ENCODE measurements around the gene CRACR2A.

The CRACR2A gene

GRCh38 chr12:3680919-3681594 is 71.9 kb downstream of the CRACR2A start:
- TF ChIP-seq CTCF (IDR thresholded peaks at IDR 0.05; ENCODE audit: low read depth, low read length): no peak; the same call in 1 of the 2 replicates
- no peak for DNase-seq (ENCODE audit: extremely low read depth, low read depth)

GRCh38 chr12:3679831-3680230 is 73.1 kb downstream of the CRACR2A start:
- no peak for DNase-seq (ENCODE audit: extremely low read depth, low read depth)
- TF ChIP-seq CTCF (IDR thresholded peaks at IDR 0.05; ENCODE audit: low read depth, low read length): no peak

GRCh38 chr12:3677609-3678008 is 75.3 kb downstream of the CRACR2A start:
- TF ChIP-seq CTCF (IDR thresholded peaks at IDR 0.05; ENCODE audit: low read depth, low read length): no peak

GRCh38 chr12:3673981-3674708 is 78.8 kb downstream of the CRACR2A start:
- no peak for DNase-seq (ENCODE audit: extremely low read depth, low read depth)
- no peak for TF ChIP-seq CTCF (IDR thresholded peaks at IDR 0.05; ENCODE audit: low read depth, low read length)

More at GRCh38 chr12:3677609-3678008, 75.3 kb downstream of the CRACR2A start:
- no peak for DNase-seq (ENCODE audit: extremely low read depth, low read depth)

- no peak for DNase-seq (ENCODE audit: extremely low read depth, low read depth)
- no peak for TF ChIP-seq CTCF (IDR thresholded peaks at IDR 0.05; ENCODE audit: low read depth, low read length)
These were observed 80.8 kb downstream of the CRACR2A start for GRCh38 chr12:3672113-3672509.

GRCh38 chr12:3671330-3672112 is 81.4 kb downstream of the CRACR2A start:
- DNase-seq (ENCODE audit: extremely low read depth, low read depth): no peak
- TF ChIP-seq CTCF (IDR thresholded peaks at IDR 0.05; ENCODE audit: low read depth, low read length): no peak
